ENCODE measurements around the gene FES.
"Not testable (repeated sequence)": the region's sequence is repeated elsewhere in the genome, so short reads cannot be mapped to it uniquely, and the experiment has no call there.

FES gene

DNA sequence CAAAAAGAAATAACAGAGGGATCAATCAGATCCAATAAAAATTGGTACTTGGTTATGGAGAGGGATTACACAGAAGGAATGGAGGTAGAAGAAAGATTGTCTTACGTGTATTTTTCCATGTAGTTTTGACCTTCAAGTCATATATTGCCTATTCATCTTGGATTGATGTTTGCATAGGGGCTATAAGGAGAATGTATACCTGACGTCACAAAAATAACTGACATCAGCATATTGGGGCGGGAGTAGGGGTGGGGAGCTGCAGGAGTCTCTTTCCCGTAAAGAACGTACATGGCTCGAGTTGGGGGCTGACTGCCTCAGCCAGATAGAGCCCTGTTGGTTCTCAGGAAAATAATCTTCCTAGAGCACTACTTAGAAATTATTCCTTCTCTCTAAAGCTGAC lies 21.8 kb upstream of the FES start:
- DNase-seq = no peak

DNA sequence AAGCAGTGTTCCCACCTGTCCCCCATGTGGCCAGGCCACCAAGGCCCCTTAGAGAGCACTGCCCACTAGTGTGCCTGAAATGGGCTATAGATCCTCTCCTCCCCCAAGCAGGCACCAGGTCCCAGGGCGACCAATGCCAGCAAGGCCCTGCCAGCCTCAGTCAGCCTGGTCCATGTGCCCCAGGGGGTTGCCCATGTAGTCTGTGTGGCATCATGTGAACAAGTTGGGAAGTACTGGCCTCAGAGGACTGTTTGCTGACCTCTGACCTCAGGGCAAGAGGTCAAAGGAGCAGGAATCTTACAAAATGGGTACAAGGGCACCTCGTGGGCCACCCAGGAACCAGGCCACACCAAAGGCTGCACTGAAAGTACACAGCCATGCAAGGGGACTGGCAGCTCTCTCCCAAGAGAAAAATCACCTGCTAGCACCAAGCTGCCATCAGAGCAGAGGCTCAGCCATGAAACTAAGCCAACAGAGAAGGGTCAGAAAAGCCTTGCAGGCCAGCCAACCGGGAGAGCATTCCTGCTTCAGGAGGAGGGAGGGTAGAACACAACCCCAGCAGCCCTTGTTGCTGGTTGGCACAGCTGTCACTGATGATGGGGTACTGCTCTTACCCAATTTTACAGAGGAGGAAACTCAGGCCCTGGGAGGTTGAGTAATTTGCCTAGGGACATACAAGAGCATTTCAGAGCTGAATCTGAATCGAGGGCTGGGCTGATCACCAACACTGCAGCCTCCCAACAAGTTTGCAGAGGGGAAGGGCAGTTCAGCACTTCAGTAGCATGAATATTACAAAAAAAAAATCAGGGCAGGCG lies 21.1 kb upstream of the FES start:
- no peak for DNase-seq

DNA sequence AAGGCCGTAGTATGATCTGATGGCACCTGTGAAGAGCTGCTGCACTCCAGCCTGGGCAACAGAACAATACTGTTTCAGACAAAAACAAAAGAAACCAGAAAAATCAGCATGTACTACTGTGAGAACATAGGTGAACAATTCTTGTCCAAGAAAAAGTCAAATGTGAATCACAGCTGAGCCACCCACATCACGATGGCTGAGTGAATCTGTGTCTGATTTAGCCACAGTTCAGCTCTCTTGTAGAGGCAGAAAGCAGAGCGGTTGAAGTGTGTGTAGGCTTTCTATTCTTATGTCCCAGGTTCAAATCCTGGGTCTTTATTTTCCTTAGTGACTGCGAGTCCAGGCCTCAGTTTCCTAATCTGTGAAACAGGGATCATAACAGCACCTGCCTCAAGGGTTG lies 20.3 kb upstream of the FES start:
- no peak for DNase-seq

DNA sequence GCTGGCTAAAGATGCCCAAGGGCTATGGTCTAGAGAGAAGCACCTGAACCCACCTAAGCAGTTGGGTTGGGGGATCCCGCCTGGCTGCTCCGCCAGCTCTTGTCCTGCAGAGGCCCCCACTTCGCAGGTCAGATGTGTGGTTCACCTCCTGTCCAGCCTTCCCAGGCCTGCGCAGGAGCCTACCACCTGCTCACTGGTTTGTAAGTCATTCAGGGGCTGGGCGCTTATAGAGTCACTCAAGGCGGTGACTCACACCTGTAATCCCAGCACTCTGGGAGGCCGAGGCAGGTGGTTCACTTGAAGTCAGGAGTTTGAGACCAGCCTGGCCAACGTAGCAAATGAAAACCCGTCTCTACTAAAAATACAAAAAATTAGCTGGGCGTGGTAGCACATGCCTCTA lies 19.8 kb upstream of the FES start:
- no peak for DNase-seq

DNA sequence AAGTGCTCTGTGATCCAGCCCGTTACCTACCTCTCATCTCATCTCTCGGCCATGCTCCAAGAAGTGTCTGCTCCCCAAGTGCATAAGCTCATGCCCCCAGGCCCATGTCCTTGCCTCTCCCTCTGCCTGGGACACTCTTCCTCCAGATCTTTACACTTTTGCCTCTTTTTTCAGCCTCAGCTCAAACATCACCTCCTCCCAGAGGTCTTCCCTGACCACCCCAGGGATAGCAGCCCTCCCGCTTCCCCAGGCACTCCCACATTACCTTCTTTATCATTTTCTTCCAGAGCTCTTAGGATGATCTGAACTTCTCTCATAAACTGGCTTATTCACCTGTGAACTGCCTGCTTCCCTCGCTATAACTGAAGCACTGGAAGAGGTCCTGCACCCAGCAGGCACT lies 18.6 kb upstream of the FES start:
- no peak for DNase-seq

DNA sequence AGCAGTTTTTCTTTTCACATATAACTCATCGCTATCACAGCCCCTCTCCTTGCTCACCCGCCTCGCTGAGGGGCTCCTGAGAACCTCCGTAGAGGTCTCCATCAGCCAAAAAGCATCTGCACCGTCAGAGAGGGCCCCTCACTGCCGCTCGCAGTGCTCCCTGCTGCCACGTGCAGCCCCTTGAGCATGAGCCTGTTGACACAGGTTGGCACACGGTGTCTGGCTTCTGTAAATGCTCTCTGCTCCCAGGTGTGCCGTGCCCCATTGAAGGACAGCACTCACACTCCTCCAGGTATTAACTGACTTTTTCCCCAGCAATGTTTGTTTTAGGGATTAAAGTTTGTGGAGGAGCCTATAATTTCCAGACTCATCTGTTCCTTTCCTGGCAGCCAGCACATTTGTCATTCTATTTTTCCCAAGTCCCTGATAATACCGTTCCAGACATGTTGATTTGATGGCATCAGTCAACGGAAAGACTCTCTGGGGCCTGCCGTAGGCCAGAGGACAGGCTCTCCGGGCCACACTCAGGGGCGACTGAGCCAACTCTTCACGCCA lies 18.1 kb upstream of the FES start:
- peak; percentile 45 for DNase-seq

DNA sequence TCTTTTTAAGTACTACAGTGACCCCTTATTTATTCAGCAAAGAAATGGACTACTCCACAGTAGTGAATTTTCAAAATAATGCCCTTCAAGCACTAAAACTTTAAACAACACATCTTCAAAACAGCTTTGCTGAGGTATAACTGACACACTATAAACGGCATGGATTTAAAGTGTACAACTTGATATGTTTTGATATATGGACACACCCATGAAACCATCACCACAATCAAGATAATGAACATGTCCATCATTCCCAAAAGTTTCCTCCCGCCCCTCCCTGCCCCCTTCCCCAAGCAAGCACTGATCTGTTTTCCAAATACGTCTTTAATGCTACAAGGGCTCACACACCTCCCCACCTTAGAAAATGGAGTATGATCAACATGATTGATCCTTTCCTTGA lies 17.5 kb upstream of the FES start:
- no peak for DNase-seq

DNA sequence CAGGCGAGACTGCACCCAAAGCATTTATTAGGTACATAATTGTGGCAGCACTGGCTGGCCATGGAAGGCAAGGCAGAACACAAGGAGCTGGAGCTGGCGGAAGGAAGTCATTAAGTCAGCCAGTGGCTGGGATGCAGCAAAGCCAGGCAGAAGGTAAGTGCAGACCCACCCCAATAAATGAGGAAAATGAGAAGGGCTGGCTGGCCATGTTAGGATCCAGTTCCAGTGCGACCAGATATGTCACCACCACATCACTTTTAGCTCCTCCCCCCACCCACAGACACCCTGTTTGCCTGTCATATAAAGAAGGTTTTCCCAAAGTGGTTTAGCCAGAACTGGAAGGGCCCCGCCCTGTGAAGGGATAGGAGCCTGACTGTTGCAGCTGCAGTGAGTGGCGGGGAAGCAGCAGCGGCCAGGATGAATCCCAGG lies 16.0 kb upstream of the FES start, which contains the start of gene FURIN:
Gene FURIN, plus strand, starts transcription at position 328 of the 429 bp plus-strand sequence. CDS start 7,153 bp downstream, outside the sequence.
- peak; percentile 81 for DNase-seq

DNA sequence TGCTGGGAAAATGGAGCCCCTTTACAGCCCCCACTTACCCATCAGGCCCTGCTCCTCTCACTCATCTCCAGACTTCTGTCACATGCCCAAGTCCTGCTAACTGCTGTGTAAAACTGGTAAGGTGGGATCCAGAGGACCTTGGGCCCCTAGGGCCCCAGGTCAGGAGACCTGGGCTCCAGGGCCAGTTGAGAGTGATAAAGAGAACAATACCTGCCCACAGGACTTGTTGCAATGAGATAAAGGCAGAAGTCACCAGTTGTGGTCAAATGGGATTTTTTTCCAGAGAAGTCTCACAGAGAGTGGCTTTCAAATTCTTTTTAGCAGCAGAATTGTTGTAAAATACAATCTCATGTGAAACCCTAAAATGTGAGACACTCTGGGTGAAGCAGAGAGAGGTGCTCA lies 15.2 kb upstream of the FES start:
- DNase-seq = no peak

DNA sequence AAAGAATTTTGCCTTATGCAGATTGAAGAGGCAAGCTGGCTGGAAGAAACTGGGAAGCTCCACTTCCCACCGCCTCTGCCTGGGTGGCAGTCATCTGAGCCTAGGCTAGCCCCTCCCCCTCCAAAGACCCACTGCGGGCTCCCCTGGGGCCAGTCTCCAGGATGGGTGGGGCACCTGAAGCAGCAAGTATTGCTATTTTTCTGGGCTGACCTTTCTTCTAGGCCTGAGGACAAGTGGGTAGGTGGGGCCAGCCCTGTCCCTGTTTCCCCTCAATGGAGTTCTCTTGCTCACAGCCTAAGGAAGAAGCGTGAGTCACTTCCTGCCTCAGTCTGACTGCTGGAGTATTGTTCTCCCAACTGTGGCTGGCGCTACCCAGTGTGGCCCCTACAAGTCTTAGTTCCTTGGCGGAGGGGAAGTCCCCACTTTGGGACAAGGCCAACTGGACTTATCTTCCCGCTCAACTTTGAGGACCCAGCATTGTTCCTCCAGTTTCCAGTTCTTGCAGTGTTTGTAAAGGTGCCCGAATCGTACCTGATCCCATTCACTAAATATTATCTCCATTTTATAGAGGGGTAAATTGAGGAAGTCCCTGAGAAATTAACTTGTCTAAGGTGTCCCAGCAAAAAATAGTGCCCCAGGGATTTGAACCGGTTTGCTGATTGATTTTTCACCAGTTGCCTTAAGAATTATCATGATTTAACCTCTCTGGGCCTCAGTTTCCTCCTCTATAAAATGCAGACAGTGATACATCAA lies 14.5 kb upstream of the FES start:
- DNase-seq = peak; percentile 73

DNA sequence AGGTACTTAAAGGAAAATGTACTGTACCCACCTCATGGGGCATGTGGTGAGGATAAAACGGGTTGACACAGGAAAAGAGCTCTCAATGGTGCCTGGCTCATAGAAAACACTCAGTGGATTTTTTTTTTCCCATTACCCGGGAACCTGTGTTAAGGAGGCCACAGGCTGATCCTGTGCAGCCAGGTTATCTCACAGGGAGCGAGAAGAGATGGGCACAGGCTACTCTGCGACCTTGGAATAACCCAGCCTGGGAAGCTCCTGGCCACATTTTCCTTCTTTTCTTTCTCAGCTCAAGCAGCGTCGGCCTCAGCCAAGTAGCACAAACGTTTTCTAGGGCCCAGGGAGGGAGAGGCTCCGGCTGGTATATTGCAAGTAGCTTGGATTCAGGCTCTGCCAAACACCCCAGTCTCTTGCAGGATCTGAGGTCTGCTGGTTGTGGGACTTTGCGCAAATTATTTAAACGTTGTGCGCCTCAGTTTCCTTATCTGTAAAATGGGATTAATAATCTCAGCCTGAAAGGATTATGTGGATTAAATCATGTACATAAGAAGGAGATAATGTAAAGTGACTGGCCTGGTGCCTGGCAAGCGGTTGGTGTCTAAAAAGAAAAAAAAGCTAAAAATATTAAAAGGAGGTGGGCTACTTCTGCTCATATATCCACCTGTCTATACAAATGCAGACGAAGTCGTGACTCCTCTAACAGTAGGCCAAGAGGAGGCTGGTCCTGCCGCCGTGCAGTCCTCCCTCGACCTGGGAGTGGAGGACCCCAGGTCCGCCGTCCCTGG lies 13.8 kb upstream of the FES start:
- DNase-seq = peak; percentile 18

DNA sequence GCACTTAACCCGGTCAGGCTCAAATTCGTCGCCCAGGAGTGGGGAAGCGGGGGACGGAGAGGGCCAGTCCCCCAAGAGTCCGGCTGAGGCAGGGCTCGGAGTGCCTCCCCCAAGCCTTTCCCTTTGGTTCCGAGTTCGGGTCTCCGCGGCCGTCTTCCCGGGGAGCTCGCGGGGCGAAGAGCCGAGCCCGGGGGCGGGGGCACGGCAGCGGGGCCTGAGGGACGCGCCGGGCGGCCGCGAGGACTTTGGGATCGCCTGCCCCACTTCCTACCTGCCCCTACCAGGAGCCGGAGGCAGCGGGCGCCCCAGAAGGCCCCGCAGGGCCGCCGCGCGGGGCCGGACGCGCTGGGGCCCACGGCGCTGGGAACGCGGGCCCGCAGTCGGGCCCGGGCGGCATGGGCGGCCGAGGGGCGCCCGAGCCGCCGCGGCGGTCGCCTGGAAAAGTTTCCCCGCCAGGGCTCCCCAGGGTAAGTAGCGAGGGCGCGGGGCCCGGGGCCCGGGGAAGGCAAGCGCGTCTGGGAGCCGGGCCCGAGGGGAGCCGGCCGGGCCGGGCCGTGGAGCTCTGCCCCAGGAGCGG lies 13.1 kb upstream of the FES start:
- DNase-seq = no peak

DNA sequence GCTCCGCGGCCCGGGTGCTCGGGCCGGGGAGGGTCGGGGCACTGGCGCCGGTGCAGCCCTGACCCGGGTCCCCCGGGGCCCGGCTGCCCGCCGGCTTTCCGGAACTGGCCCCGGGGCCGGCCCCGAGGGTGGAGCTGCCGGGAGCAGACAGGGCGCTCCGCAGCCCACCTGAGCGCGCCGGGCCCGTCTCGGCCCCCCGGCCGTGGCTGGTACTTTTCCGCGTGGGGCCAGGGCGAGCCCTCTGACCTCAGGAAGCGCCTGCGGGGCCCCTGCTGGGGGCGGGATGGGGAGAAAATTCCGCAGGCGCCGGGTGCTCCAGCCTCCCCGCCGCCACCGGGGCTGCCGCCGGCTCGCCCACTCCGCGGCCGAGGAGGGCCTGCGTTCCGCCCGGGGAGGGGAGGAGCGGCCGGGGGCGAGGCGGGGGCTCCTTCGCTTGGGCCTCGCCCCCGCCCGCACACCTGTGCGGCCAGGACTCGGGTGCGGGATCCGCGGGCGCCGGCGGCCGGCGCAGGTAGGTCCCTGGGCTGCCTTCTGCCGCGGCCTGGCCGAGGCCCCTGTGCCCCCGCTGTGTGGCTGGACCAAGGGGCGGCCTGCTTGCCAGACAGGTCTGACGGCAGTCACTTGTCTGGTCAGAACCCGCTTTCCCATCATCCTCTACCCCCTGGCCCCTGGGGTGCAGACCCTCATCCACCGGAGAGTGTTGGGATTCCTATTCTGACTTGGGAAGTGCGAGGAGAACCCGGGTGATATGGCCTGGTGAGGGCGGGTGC lies 12.4 kb upstream of the FES start:
- DNase-seq = no peak

DNA sequence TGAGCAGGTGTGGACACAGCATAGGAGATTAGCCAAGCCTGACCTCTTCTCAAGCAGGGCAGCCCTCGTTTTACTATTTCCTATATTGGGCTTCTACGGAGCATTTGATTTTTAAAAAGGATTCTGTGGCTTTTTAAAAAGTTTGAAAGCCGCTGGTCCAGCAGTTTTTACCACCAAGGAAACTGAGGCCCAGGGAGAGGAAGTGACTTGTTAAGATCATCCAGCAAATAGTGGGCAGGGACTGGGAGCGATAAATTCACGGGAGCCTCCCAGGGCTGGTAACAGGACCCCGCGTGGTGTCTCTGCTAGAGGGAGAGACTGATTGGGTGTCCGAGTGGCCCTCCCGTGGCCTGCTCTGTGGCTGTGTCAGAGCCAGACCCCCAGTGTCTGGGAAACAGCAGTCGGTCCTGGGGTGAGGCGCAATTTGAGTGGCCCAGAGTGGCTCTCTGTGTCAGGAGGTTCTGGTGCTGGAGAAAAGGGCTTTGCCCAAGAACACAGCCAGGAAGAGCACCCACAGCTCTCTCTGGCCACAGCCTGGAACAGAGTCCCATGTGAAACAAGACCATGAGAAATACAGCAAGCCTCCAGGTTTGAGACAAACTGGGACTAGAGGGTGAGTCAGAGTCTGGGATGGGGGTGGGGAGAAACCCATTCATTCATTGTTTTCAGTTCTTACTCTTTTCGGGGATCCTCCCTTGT lies 11.7 kb upstream of the FES start:
- peak; percentile 17 for DNase-seq

DNA sequence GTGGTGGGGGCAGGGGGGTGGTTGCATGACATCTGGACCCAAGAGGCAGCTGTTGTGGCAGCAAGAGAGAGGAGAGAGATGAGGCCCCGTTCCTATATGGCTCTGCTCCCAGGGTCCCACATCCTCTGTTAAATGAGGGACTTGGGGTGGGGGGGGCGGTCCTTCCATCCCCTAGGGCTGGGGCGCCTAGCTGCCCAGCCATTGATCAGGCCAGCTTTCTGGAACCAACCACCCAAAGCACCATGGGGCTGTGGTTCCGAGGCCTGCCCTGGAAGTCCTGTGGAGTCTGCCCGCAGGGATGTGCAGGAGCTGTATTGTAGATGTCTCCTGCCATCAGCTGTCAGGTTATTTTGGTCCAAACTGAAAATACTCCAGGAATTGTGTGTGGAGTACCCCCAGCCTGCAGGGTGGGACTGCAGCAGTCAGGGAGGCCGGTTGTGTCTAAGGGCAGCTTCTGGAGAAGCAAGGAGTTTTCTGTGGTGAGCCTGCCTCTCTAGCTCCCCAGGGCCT lies 10.8 kb upstream of the FES start:
- no peak for DNase-seq

DNA sequence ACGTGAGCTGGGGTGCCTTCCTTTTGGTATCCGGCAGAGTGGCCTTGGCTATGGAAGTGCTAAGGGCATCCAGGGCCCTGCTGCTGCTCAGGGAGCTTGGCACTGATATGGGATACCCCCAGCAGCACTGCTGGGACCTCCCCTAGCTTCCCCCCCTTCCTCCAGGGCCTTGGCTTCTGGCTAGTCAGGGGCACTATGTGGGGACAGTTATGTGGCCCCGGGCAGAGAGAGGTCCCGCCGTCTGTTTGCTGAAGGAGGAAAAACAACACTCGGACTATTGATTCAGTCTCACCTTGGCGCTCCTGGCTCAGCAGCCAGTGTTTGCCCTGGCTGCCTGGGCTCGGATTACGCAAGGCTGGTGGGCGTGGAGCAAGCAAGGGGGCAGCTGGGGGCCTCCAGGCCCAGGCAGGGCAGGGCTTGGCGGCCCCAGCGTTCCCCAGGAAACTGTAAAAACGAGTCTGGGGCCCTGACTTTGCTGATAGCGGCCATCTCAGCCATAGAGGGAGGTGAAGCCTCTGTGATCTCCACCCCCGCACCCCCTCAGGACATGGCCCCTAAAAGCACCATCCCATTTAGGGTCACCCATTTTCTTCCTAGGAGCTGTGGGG lies 10.2 kb upstream of the FES start:
- peak; percentile 71 for DNase-seq

DNA sequence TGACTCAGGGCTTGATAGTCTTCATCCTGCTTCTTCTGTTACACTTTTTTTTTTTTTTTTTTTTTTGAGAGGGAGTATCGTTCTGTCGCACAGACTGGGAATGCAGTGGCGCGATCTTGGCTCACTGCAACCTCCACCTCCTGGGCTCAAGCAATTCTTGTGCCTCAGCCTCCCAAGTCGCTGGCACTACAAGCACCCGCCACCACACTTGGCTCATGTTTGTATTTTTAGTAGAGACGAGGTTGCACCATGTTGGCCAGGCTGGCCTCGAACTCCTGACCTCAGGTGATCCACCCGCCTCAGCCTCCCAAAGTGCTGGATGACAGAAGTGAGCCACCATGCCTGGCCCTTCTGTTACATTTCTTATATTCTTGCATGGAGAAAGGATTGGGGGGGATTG lies 9.3 kb upstream of the FES start:
- not testable (repeated sequence) for DNase-seq

DNA sequence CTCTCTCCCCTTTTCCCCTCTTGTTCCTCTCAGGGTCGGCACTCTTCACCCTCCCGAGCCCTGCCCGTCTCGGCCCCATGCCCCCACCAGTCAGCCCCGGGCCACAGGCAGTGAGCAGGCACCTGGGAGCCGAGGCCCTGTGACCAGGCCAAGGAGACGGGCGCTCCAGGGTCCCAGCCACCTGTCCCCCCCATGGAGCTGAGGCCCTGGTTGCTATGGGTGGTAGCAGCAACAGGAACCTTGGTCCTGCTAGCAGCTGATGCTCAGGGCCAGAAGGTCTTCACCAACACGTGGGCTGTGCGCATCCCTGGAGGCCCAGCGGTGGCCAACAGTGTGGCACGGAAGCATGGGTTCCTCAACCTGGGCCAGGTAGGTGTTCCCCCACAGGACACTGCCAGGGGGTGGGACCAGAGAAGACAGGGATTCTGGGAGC lies 8.7 kb upstream of the FES start:
- DNase-seq = no peak

DNA sequence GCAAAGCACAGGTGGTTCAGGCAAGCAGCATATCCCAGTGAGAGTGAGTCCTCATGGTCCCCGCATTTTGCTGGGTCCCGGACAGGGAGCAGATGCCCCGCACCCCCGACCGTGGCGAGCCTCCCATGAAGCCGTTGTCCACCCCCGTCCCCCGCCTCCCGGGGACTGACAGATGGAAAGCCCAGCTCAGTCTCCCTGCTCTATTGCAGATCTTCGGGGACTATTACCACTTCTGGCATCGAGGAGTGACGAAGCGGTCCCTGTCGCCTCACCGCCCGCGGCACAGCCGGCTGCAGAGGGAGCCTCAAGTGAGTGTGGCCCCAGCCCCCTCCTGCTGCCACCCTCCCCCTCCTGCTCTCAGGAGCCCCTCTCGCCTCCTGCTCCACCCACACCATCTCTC lies 8.3 kb upstream of the FES start:
- no peak for DNase-seq

DNA sequence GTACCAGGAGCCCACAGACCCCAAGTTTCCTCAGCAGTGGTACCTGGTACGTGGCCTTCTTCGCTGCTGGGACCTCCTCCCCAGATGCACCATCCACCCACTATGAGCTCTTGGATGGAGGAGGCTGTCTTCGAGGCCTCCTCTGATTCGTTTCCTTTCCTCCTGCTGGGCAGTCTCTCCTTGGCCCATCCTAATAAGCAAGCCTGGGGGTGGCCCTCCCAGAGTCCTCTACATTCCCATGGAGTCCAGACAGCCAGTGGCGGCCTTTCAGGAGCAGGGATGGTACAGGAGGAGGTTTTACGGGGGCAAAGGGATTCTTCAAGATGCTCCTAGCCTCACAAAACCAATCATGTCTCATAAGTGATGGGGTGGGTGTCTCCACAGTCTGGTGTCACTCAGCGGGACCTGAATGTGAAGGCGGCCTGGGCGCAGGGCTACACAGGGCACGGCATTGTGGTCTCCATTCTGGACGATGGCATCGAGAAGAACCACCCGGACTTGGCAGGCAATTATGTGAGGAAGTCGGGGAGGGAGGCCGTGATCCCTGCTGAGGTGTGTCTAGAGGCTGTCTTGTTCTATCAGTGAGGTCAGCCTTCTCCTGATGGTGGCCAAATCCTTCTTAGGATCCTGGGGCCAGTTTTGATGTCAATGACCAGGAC lies 7.7 kb upstream of the FES start:
- no peak for DNase-seq

All from NCI-H526 treated with DMSO at 0.1 percent for 48 hours (cell line).